GM19438 (cell line): ENCODE results near the gene RGS17.

Source experiments
- ATAC-seq: cut with Tn5 transposase; IDR thresholded peaks from one replicate; pipeline ENCODE4 v1.9.1; 2021; ENCODE audit warnings: low read depth; ENCODE audit not compliant: unreplicated experiment

The RGS17 gene

GRCh38 chr6:152959333-152959732 lies 171.7 kb downstream of the RGS17 start:
- no peak for ATAC-seq

DNA sequence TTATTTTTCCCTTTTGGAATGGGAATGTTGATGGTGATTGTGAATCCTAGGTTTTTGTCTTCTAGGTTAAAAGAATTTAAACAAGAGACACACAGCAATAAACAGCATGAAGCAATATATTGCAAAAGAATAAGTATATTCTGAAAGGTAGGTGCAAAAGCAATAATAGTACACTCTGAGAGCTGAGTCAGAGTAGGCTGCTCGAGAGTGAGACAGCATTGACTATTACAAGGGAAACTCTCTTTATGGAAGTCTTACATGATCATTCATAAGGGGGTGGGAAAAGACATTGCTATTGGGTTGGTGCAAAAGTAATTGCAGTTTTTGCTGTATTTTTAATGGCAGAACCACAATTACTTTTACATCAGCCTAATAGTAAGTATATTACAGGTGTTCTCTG lies 173.3 kb downstream of the RGS17 start:
- no peak for ATAC-seq
